Neural progenitor cell (in vitro differentiated cells): ENCODE data around the gene PHGDH.

Source experiments
- CTCF ChIP-seq: fragments of 200-600 bp; sonication (generic); IDR thresholded peaks from 2 replicates; pipeline ENCODE4 v1.5.1; 2017; ENCODE audit warnings: antibody characterized with exemption, mild to moderate bottlenecking
- EZH2 ChIP-seq: fragments of 200-600 bp; sonication (generic); IDR thresholded peaks from 2 replicates; pipeline ENCODE4 v1.6.1; 2017; ENCODE audit warnings: antibody characterized with exemption, mild to moderate bottlenecking, moderate library complexity

- TF ChIP-seq CTCF (no peak), EZH2 (no peak)
Measured at GRCh38 chr1:119689511-119689910, 22.2 kb upstream of the PHGDH start.
